C4-2B (cell line): Measurements from ENCODE around the gene B3GAT1.

Experiments used
- CTCF ChIP-seq: fragments of 450-650 bp; conservative IDR thresholded peaks from 2 replicates; pipeline ENCODE4 v1.5.1; 2017; ENCODE audit warnings: mild to moderate bottlenecking
- ZFX ChIP-seq: fragments of 450-650 bp; IDR thresholded peaks from 2 replicates; pipeline ENCODE4 v1.6.1; 2017

DNA sequence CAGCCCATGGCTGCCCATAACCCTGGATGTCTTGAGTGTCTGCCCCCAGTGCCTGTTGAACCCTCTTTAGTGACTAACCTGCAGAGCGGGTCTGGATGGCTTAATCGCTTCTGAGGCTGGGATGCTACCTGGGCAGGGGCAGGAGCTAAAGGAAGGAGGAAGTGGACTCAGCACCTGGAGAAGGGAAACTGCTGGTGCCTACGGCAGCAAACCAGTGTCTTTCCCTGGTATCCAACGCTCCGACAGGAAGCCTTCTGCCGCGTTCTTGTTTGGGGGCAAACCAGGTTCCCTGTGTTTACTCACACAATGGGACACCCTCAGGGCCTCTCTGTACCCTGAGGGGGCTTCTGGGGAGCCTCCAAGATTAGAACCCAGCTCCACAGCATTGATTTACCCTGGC lies 38.1 kb upstream of the B3GAT1 start:
- TF ChIP-seq CTCF (no peak), ZFX (no peak)
